H1 (cell line): Measurements from ENCODE around the gene SSH2.

Source experiments
- ASH2L ChIP-seq: fragments of 200-600, 300-600 bp; sonication (generic); IDR thresholded peaks from one replicate; pipeline ENCODE4 v1.7.1; 2017; ENCODE audit warnings: low read length
- EZH2 ChIP-seq: fragments of 200-600 bp; sonication (generic); IDR thresholded peaks from 2 replicates; pipeline ENCODE4 v1.7.1; 2012; ENCODE audit warnings: low read depth, mild to moderate bottlenecking, moderate library complexity, low read length, inconsistent platforms; ENCODE audit not compliant: severe bottlenecking
- GTF2F1 ChIP-seq: IDR thresholded peaks from 2 replicates; pipeline ENCODE4 v1.6.1; 2012; ENCODE audit warnings: low read depth, low read length, improper control_type of control experiment, borderline replicate concordance
- NRF1 ChIP-seq: IDR thresholded peaks from 2 replicates; pipeline ENCODE4 v1.6.1; 2011; ENCODE audit warnings: mild to moderate bottlenecking, low read depth, low read length, improper control_type of control experiment
- SAP30 ChIP-seq: fragments of 300-600 bp; sonication (generic); IDR thresholded peaks from 2 replicates; pipeline ENCODE4 v1.7.1; 2012; ENCODE audit warnings: low read length, moderate library complexity, mild to moderate bottlenecking, inconsistent platforms; ENCODE audit not compliant: insufficient read depth, insufficient replicate concordance
- TBP ChIP-seq: IDR thresholded peaks from 2 replicates; pipeline ENCODE4 v1.6.1; 2011; ENCODE audit warnings: low read depth, low read length, improper control_type of control experiment
- TF ChIP-seq, protein P1 (sequence below): IDR thresholded peaks from 2 replicates; pipeline ENCODE4 v1.6.1; 2012; ENCODE audit warnings: inconsistent platforms
- TF ChIP-seq, protein P2 (sequence below), 3 experiments: IDR thresholded peaks; 1 replicate in 2 of 3; 2 replicates in 1 of 3; pipeline versions ENCODE4 v1.5.1 to v1.6.1; 2011; ENCODE audit warnings: low read length in 3 of 3, mild to moderate bottlenecking in 3 of 3, inconsistent platforms in 2 of 3, low read depth in 1 of 3, moderate library complexity in 1 of 3; ENCODE audit not compliant: insufficient read depth in 1 of 3; ENCODE audit errors: control extremely low read depth in 1 of 3

DNA sequence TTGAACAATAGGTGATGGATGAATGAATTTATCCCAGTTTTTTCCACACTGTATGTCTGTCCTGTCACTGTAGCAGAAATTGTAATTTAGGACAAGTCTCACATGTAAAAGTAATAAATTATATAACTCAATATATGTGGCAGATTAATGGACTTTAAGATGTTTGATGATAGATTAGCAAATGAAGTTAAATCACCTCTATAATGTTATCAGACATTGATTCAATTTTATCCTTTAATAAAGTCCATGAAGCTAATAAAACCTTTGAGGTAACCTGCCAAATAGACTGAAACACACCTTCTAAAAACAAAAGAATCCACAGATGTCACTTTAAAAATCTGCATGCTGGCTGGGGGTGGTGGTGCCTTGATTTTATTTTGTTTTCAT, 224.0 kb downstream of the SSH2 start:
- TF ChIP-seq GTF2F1: no peak
- no peak for TF ChIP-seq EZH2
- TF ChIP-seq SAP30: no peak
- TF ChIP-seq TBP: no peak
- TF ChIP-seq, protein P1, sequence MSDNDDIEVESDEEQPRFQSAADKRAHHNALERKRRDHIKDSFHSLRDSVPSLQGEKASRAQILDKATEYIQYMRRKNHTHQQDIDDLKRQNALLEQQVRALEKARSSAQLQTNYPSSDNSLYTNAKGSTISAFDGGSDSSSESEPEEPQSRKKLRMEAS: no peak
- TF ChIP-seq, protein P2, sequence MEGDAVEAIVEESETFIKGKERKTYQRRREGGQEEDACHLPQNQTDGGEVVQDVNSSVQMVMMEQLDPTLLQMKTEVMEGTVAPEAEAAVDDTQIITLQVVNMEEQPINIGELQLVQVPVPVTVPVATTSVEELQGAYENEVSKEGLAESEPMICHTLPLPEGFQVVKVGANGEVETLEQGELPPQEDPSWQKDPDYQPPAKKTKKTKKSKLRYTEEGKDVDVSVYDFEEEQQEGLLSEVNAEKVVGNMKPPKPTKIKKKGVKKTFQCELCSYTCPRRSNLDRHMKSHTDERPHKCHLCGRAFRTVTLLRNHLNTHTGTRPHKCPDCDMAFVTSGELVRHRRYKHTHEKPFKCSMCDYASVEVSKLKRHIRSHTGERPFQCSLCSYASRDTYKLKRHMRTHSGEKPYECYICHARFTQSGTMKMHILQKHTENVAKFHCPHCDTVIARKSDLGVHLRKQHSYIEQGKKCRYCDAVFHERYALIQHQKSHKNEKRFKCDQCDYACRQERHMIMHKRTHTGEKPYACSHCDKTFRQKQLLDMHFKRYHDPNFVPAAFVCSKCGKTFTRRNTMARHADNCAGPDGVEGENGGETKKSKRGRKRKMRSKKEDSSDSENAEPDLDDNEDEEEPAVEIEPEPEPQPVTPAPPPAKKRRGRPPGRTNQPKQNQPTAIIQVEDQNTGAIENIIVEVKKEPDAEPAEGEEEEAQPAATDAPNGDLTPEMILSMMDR (IDR thresholded peaks at IDR 0.05; ENCODE audit: control extremely low read depth in 1 of 3, insufficient read depth in 1 of 3, low read depth in 1 of 3, low read length in 3 of 3): no peak
- no peak for TF ChIP-seq NRF1
- TF ChIP-seq ASH2L: no peak
